ENCODE measurements around the gene VPS13D.

Gene VPS13D

GRCh38 chr1:12528021-12528852 lies 298.4 kb downstream of the VPS13D start:
- in situ Hi-C loops (cut with MboI; ENCODE audit: low sequenced_read_pairs, unreplicated experiment), result no loop called here
- no peak for TF ChIP-seq CTCF (IDR thresholded peaks at IDR 0.05; ENCODE audit: borderline replicate concordance, control extremely low read depth, extremely low read depth, insufficient read depth, missing control alignments)
- DNase-seq (ENCODE audit: low spot score), result no peak

DNA sequence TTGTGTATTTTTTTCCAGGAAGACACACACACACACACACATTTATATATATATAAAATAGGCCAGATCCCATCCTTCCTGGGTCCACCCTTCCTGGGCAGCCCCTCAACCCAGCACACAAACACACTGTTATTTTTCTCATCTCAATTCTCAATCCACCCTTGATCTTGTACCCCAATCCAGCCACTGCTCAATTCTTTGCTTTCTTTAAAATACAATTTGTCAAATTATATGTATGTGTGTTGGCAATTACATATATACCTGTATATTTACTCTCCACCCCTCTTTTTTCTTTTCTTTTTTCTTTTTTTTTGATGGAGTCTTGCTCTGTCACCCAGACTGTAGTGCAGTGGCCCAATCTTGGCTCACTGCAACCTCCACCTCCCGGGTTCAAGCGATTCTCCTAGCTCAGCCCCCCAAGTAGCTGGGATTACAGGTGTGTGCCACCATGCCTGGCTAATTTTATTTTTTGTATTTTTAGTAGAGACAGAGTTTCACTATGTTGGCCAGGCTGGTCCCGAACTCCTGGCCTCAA lies 299.9 kb downstream of the VPS13D start:
- DNase-seq (ENCODE audit: low spot score), result no peak
- TF ChIP-seq CTCF (IDR thresholded peaks at IDR 0.05; ENCODE audit: borderline replicate concordance, control extremely low read depth, extremely low read depth, insufficient read depth, missing control alignments), result no peak
- in situ Hi-C loops (cut with MboI; ENCODE audit: low sequenced_read_pairs, unreplicated experiment), result no loop called here

- DNase-seq (ENCODE audit: low spot score), result no peak
- in situ Hi-C loops (cut with MboI; ENCODE audit: low sequenced_read_pairs, unreplicated experiment), result no loop called here
- TF ChIP-seq CTCF (IDR thresholded peaks at IDR 0.05; ENCODE audit: borderline replicate concordance, control extremely low read depth, extremely low read depth, insufficient read depth, missing control alignments), result no peak
Observed at GRCh38 chr1:12530462-12531178, 300.8 kb downstream of the VPS13D start.

GRCh38 chr1:12531179-12531499 lies 301.3 kb downstream of the VPS13D start:
- TF ChIP-seq CTCF (IDR thresholded peaks at IDR 0.05; ENCODE audit: borderline replicate concordance, control extremely low read depth, extremely low read depth, insufficient read depth, missing control alignments), result no peak
- in situ Hi-C loops (cut with MboI; ENCODE audit: low sequenced_read_pairs, unreplicated experiment), result no loop called here
- DNase-seq (ENCODE audit: low spot score), result no peak

- in situ Hi-C loops (cut with MboI; ENCODE audit: low sequenced_read_pairs, unreplicated experiment), result no loop called here
- no peak for DNase-seq (ENCODE audit: low spot score)
Observed at GRCh38 chr1:12532405-12533315, 302.8 kb downstream of the VPS13D start.

More at GRCh38 chr1:12532405-12533315, 302.8 kb downstream of the VPS13D start:
- no peak for TF ChIP-seq CTCF (IDR thresholded peaks at IDR 0.05; ENCODE audit: borderline replicate concordance, control extremely low read depth, extremely low read depth, insufficient read depth, missing control alignments)

Data from GM13976 (cell line).